Activated CD4-positive, alpha-beta T cell treated with anti-CD3 and anti-CD28 coated beads, Interleukin-2, amount 10 ng/mL, durations not matched to agents 24 days and 14 days (primary cell): ENCODE results near the gene TXK. TPM values are rescaled to one million over a fixed set of nuclear protein-coding genes. Genes with fewer than 3 reads are reported as not detected.

Experiments used
- DNase-seq: peaks from one replicate; pipeline ENCODE4 v3.0.0; 2022
- H3K27ac Mint-ChIP-seq: one replicate; pipeline ENCODE4 v1.8.0; 2022; ENCODE audit warnings: mild to moderate bottlenecking, mixed read lengths
- H3K27me3 Mint-ChIP-seq: one replicate; pipeline ENCODE4 v1.8.0; 2022; ENCODE audit warnings: mixed read lengths
- H3K36me3 Mint-ChIP-seq: one replicate; pipeline ENCODE4 v1.8.0; 2022; ENCODE audit warnings: low read depth, mild to moderate bottlenecking, mixed read lengths
- H3K4me1 Mint-ChIP-seq: one replicate; pipeline ENCODE4 v1.8.0; 2021; ENCODE audit warnings: mixed read lengths
- H3K4me3 Mint-ChIP-seq: one replicate; pipeline ENCODE4 v1.8.0; 2022; ENCODE audit warnings: mild to moderate bottlenecking, moderate library complexity, mixed read lengths
- H3K9me3 Mint-ChIP-seq: one replicate; pipeline ENCODE4 v1.8.0; 2021; ENCODE audit warnings: mixed read lengths
- intact Hi-C: fragments of 100-400 bp; cut with micrococcal nuclease; formaldehyde crosslinking; loops from one replicate; pipeline ENCODE4 v1.15.1; 2023
- total RNA-seq: library from RNA; stranded (reverse); gene quantifications from 2 replicates; pipeline ENCODE4 v1.2.3, GENCODE V29; 2022

Gene TXK
- total RNA-seq, 1 donor from 2014 or later = 7.6 TPM

DNA sequence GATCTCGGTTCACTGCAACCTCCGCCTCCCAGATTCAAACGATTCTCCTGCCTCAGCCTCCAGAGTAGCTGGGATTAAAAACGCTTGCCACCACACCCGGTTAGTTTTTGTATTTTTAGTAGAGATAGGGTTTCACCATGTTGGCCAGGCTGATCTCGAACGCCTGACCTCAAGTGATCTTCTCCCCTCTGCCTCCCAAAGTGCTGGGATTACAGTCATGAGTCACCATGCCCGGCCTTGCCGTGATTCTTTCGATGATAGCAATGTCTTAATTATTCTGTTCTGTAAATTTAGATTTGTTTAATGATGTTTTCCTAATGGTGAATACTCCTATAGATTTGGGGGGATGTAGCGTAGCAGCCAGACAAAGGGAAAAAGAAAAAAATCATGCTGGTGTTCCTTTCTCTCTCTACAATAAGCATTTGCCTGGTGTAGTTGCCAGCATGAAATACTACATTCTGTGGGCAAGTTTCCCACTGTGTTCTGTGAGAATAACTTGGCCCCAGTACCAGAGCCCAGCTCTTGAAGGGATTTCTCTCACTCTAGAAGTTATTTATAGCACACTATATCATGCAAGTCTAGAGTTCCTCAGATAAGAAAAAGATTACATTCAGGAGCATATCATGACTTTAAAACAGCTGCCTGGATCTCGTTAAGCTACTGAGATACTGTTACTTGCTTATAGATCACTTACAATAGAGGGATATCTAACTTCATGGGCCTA is 102.1 kb downstream of the TXK start:
- peaks cover 2% of the 10 kb centered on the region for H3K27me3 Mint-ChIP-seq
- intact Hi-C loops = loop anchor here (5.0 to 10.0 kb wide), 3 partner anchors 35 to 567 kb away; partner anchors contain the start of genes COMMD8 and ZAR1
- peaks cover 2% of the 10 kb centered on the region for H3K36me3 Mint-ChIP-seq
- H3K9me3 Mint-ChIP-seq = no peaks in the 10 kb centered on the region
- H3K4me1 Mint-ChIP-seq = peaks cover 36% of the 10 kb centered on the region
- no peak overlapping the region for H3K27ac Mint-ChIP-seq
- no peak overlapping the region for H3K4me3 Mint-ChIP-seq
- peak; percentile 38 for DNase-seq

DNA sequence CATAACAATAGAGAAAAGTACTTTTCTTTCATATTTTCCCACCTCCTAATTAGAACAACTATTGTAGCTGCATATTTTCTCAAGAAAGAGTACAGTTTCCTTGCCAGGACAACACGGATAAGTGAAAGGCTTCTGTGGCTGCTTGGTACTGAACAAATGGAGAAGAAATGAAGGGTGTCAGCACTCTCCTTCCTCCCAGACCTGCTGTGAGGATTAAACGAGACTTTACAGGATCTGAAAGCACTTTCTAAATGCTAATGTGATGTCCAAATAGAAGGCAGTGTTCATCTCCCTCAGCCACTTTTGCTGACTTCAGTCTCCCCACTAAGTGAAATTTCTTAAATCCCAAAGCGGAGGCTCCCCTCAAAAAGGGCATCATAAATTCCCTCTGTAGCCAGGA is 103.6 kb downstream of the TXK start:
- intact Hi-C loops = loop anchor here (5.0 to 10.0 kb wide), 3 partner anchors 37 to 566 kb away; partner anchors contain the start of genes COMMD8 and ZAR1
- Mint-ChIP-seq H3K4me3 (no peak overlapping the region), H3K27ac (no peak overlapping the region), H3K36me3 (no peaks in the 10 kb centered on the region), H3K9me3 (no peaks in the 10 kb centered on the region), H3K4me1 (peaks cover 24% of the 10 kb centered on the region), H3K27me3 (peaks cover 2% of the 10 kb centered on the region)
- DNase-seq = peak; percentile 47

DNA sequence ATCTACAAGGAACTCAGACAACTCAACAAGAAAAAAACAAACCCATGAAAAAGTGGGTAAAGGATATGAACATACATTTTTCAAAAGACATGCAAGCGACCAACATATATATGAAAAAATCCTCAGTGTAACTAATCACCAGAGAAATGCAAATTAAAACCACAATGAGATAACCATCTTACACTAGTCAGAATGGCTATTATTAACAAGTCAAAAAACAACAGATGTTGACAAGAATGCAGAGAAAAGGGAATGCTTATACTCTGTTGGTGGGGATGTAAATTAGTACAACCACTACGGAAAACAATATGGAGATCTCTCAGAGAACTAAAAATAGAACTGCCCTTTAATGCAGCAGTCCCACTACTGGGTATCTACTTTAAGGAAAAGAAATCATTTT is 105.4 kb downstream of the TXK start:
- Mint-ChIP-seq H3K36me3 (no peaks in the 10 kb centered on the region), H3K4me1 (peaks cover 18% of the 10 kb centered on the region), H3K27ac (peak overlapping the region; percentile 7), H3K27me3 (peaks cover 2% of the 10 kb centered on the region), H3K9me3 (no peaks in the 10 kb centered on the region), H3K4me3 (no peak overlapping the region)
- intact Hi-C loops = no loop called here
- DNase-seq = no peak

GRCh38 chr4:48027653-48028052 is 106.4 kb downstream of the TXK start:
- Mint-ChIP-seq H3K36me3 (no peaks in the 10 kb centered on the region), H3K9me3 (no peaks in the 10 kb centered on the region), H3K27me3 (peaks cover under 1% of the 10 kb centered on the region), H3K4me3 (no peak overlapping the region), H3K4me1 (peaks cover 17% of the 10 kb centered on the region), H3K27ac (no peak overlapping the region)
- intact Hi-C loops = loop anchor here (1.0 kb wide), 2 partner anchors 8 to 9 kb away; no protein-coding TSS in a partner anchor
- DNase-seq = no peak

GRCh38 chr4:48025005-48025404 is 109.0 kb downstream of the TXK start:
- no peak for DNase-seq
- peaks cover 1% of the 10 kb centered on the region for H3K27me3 Mint-ChIP-seq
- H3K36me3 Mint-ChIP-seq = no peaks in the 10 kb centered on the region
- peaks cover 4% of the 10 kb centered on the region for H3K9me3 Mint-ChIP-seq
- peaks cover 22% of the 10 kb centered on the region for H3K4me1 Mint-ChIP-seq
- no peak overlapping the region for H3K4me3 Mint-ChIP-seq
- H3K27ac Mint-ChIP-seq = no peak overlapping the region
- intact Hi-C loops = no loop called here

- Mint-ChIP-seq H3K4me3 (no peak overlapping the region), H3K9me3 (peaks cover 4% of the 10 kb centered on the region), H3K4me1 (peaks cover 24% of the 10 kb centered on the region), H3K27ac (no peak overlapping the region), H3K36me3 (no peaks in the 10 kb centered on the region), H3K27me3 (peaks cover 3% of the 10 kb centered on the region)
- intact Hi-C loops = no loop called here
- no peak for DNase-seq
Observed at GRCh38 chr4:48024522-48024921, 109.5 kb downstream of the TXK start.

DNA sequence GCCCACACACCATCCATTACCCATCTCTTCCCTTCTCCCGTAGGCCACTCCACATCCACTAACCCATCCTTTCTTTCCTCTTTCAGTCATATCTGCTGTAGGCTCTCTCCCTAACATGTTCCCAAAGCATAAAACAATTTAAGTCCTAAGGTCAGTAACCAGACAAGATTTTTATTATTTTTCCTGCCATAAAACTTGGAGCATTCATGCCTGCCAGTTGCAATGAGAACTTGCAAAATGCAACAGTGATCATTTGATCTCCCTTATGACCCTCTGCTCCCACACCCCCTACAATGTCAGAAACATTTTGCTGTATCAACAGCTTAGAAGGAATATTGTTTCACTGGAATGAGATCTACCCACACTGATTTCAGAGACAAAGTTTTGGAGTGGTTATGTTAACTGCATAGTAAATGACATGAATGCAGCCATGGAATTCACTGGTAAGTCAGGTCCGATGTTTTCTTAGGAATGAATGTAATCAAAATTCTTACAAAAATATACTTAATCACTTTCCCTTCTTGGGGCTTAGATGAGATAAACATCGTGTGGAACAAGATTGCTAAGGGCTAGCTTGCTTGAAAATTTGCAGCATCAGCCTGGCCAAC is 111.8 kb downstream of the TXK start:
- DNase-seq = no peak
- Mint-ChIP-seq H3K27ac (no peak overlapping the region), H3K27me3 (peaks cover 14% of the 10 kb centered on the region)

GRCh38 chr4:48021100-48021499 is 113.0 kb downstream of the TXK start:
- no peak for DNase-seq
- H3K36me3 Mint-ChIP-seq = no peaks in the 10 kb centered on the region
- H3K4me3 Mint-ChIP-seq = no peak overlapping the region
- no peak overlapping the region for H3K27ac Mint-ChIP-seq
- peaks cover 15% of the 10 kb centered on the region for H3K27me3 Mint-ChIP-seq
- peaks cover 16% of the 10 kb centered on the region for H3K4me1 Mint-ChIP-seq
- intact Hi-C loops = loop anchor here (1.0 to 2.0 kb wide), 2 partner anchors 15 to 44 kb away; no protein-coding TSS in a partner anchor
- H3K9me3 Mint-ChIP-seq = peaks cover 4% of the 10 kb centered on the region

More for the DNA sequence above, 111.8 kb downstream of the TXK start:
- Mint-ChIP-seq H3K9me3 (peaks cover 4% of the 10 kb centered on the region), H3K36me3 (no peaks in the 10 kb centered on the region), H3K4me1 (peaks cover 14% of the 10 kb centered on the region), H3K4me3 (no peak overlapping the region)
- intact Hi-C loops = no loop called here

- H3K4me1 Mint-ChIP-seq = peaks cover 22% of the 10 kb centered on the region
- H3K27me3 Mint-ChIP-seq = peaks cover 30% of the 10 kb centered on the region
- no peak for DNase-seq
- H3K36me3 Mint-ChIP-seq = no peaks in the 10 kb centered on the region
- intact Hi-C loops = no loop called here
- no peak overlapping the region for H3K4me3 Mint-ChIP-seq
- H3K27ac Mint-ChIP-seq = no peak overlapping the region
- peaks cover 4% of the 10 kb centered on the region for H3K9me3 Mint-ChIP-seq
Observed at GRCh38 chr4:48018112-48018511, 115.9 kb downstream of the TXK start.

GRCh38 chr4:48017108-48017571 is 116.9 kb downstream of the TXK start:
- intact Hi-C loops = no loop called here
- peak; percentile 73 for DNase-seq
- H3K4me1 Mint-ChIP-seq = peaks cover 22% of the 10 kb centered on the region
- peak overlapping the region; percentile 45 for H3K27ac Mint-ChIP-seq
- H3K36me3 Mint-ChIP-seq = no peaks in the 10 kb centered on the region
- peaks cover 30% of the 10 kb centered on the region for H3K27me3 Mint-ChIP-seq
- peaks cover 3% of the 10 kb centered on the region for H3K9me3 Mint-ChIP-seq
- peak overlapping the region; percentile 80 for H3K4me3 Mint-ChIP-seq

Other genes with a start within 250 kb of the TXK start
- gene NFXL1, start 219.7 kb downstream of the TXK start, total RNA-seq = 11.2 and 15.0 TPM in 2 replicates
- gene CNGA1, start 117.6 kb downstream of the TXK start, total RNA-seq = not detected in 2 replicates
- 3.6 and 3.8 TPM in 2 replicates for gene NIPAL1, start 117.5 kb downstream of the TXK start, total RNA-seq
- gene TEC, start 135.6 kb upstream of the TXK start, total RNA-seq = 2.7 and 3.0 TPM in 2 replicates
- 77.6 and 80.2 TPM in 2 replicates for gene SLAIN2, start 207.3 kb upstream of the TXK start, total RNA-seq